Progenitor cell of endocrine pancreas (in vitro differentiated cells): ENCODE measurements around the gene RHEX. TPM values are rescaled to one million over a fixed set of nuclear protein-coding genes. Genes with fewer than 3 reads are reported as not detected.

Source experiments
- DNase-seq: peaks from one replicate; pipeline ENCODE4 v3.0.0; 2021; ENCODE audit warnings: low spot score; ENCODE audit not compliant: unreplicated experiment
- H3K27ac Mint-ChIP-seq: 2 replicates; pipeline ENCODE4 v1.8.0; 2021; ENCODE audit warnings: mild to moderate bottlenecking, moderate library complexity, mixed read lengths
- H3K27me3 Mint-ChIP-seq: 2 replicates; pipeline ENCODE4 v1.8.0; 2021; ENCODE audit warnings: mixed read lengths
- H3K36me3 Mint-ChIP-seq: 2 replicates; pipeline ENCODE4 v1.8.0; 2022; ENCODE audit warnings: mixed read lengths; ENCODE audit not compliant: insufficient read depth
- H3K4me1 Mint-ChIP-seq: 2 replicates; pipeline ENCODE4 v1.8.0; 2021; ENCODE audit warnings: low read depth, mixed read lengths
- H3K4me3 Mint-ChIP-seq: 2 replicates; pipeline ENCODE4 v1.8.0; 2021; ENCODE audit warnings: low read depth, mild to moderate bottlenecking, moderate library complexity, mixed read lengths
- H3K9me3 Mint-ChIP-seq: 2 replicates; pipeline ENCODE4 v1.8.0; 2021; ENCODE audit warnings: low read depth, mixed read lengths
- CTCF ChIP-seq: fragments of 200-600 bp; sonication (generic); IDR thresholded peaks from one replicate; pipeline ENCODE4 v1.5.0; 2021; ENCODE audit warnings: antibody characterized with exemption, mild to moderate bottlenecking; ENCODE audit not compliant: unreplicated experiment
- total RNA-seq: library from RNA; stranded (reverse); gene quantifications from 2 replicates; pipeline ENCODE4 v1.2.1, GENCODE V29; 2021

The RHEX gene
- total RNA-seq, 1 donor from 2014 or later = not detected

- Mint-ChIP-seq H3K27me3 (peaks cover 7% of the 10 kb centered on the region), H3K9me3 (no peaks in the 10 kb centered on the region), H3K4me3 (no peak overlapping the region), H3K36me3 (no peaks in the 10 kb centered on the region), H3K27ac (no peak overlapping the region), H3K4me1 (peaks cover 8% of the 10 kb centered on the region)
- TF ChIP-seq CTCF = no peak
- DNase-seq = no peak
Observed at GRCh38 chr1:206142011-206142410, 89.0 kb downstream of the RHEX start.

- no peak for TF ChIP-seq CTCF
- peaks cover 7% of the 10 kb centered on the region for H3K27me3 Mint-ChIP-seq
- H3K4me1 Mint-ChIP-seq = peaks cover 8% of the 10 kb centered on the region
- DNase-seq = no peak
- H3K27ac Mint-ChIP-seq = no peak overlapping the region
- no peaks in the 10 kb centered on the region for H3K36me3 Mint-ChIP-seq
- no peaks in the 10 kb centered on the region for H3K9me3 Mint-ChIP-seq
- H3K4me3 Mint-ChIP-seq = no peak overlapping the region
Observed at GRCh38 chr1:206142770-206143169, 89.8 kb downstream of the RHEX start.

- no peak for DNase-seq
- Mint-ChIP-seq H3K36me3 (no peaks in the 10 kb centered on the region), H3K27me3 (peaks cover 7% of the 10 kb centered on the region), H3K4me1 (peaks cover 8% of the 10 kb centered on the region), H3K9me3 (peaks cover 3% of the 10 kb centered on the region), H3K27ac (no peak overlapping the region), H3K4me3 (no peak overlapping the region)
- no peak for TF ChIP-seq CTCF
Observed at GRCh38 chr1:206143537-206144172, 90.7 kb downstream of the RHEX start.

DNA sequence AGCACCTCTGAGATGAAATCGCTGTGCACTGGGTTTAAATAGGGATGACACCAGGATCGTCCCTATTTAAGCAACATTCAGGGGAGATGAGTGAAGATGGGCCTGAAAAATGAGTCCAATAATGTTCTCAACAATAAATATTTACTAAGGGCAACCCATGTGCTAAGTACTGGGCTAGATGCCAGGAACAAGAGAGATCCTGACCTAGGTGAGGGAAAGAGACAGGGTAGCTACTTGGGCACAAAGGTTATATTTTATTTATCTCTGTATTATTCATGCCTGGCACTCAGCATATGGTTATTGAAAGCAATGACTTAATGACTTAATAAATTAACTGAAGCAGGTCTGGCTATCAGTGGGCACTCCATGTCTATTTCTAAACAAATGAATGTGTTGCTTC lies 91.6 kb downstream of the RHEX start:
- peaks cover 7% of the 10 kb centered on the region for H3K27me3 Mint-ChIP-seq
- H3K4me1 Mint-ChIP-seq = peaks cover 8% of the 10 kb centered on the region
- no peak for TF ChIP-seq CTCF

GRCh38 chr1:206145771-206146290 lies 92.9 kb downstream of the RHEX start:
- no peak for TF ChIP-seq CTCF
- peaks cover 7% of the 10 kb centered on the region for H3K9me3 Mint-ChIP-seq
- DNase-seq = no peak

More for the DNA sequence above, 91.6 kb downstream of the RHEX start:
- H3K4me3 Mint-ChIP-seq = no peak overlapping the region
- peaks cover 4% of the 10 kb centered on the region for H3K9me3 Mint-ChIP-seq
- H3K36me3 Mint-ChIP-seq = no peaks in the 10 kb centered on the region
- no peak for DNase-seq
- H3K27ac Mint-ChIP-seq = no peak overlapping the region

More at GRCh38 chr1:206145771-206146290, 92.9 kb downstream of the RHEX start:
- Mint-ChIP-seq H3K36me3 (no peaks in the 10 kb centered on the region), H3K27ac (no peak overlapping the region), H3K4me3 (no peak overlapping the region), H3K4me1 (peaks cover 8% of the 10 kb centered on the region), H3K27me3 (peaks cover 7% of the 10 kb centered on the region)

Other genes starting within 250 kb of the RHEX start
- gene SLC41A1, start 240.0 kb upstream of the RHEX start, total RNA-seq = 16.8 and 18.7 TPM in 2 replicates
- not detected in 2 replicates for gene PM20D1, start 203.0 kb upstream of the RHEX start, total RNA-seq
- gene SLC26A9, start 109.7 kb upstream of the RHEX start, total RNA-seq = 2.9 and 3.2 TPM in 2 replicates
- 0.13 TPM in 1 of 2 replicates, not detected in the other for gene RAB7B, start 49.8 kb upstream of the RHEX start, total RNA-seq
- 5.6 and 8.4 TPM in 2 replicates for gene CTSE, start 29.3 kb upstream of the RHEX start, total RNA-seq
- gene AVPR1B, start 64.2 kb downstream of the RHEX start, total RNA-seq = 0.60 TPM in 1 of 2 replicates, not detected in the other
- gene FAM72A, start 149.7 kb downstream of the RHEX start, total RNA-seq = 3.2 and 4.3 TPM in 2 replicates
- gene SRGAP2, start 150.4 kb downstream of the RHEX start, total RNA-seq = 33.9 and 34.5 TPM in 2 replicates